Measurements from ENCODE around the gene NUP214.
"Not testable (repeated sequence)": the region's sequence is repeated elsewhere in the genome, so short reads cannot be mapped to it uniquely, and the experiment has no call there.

NUP214 gene

DNA sequence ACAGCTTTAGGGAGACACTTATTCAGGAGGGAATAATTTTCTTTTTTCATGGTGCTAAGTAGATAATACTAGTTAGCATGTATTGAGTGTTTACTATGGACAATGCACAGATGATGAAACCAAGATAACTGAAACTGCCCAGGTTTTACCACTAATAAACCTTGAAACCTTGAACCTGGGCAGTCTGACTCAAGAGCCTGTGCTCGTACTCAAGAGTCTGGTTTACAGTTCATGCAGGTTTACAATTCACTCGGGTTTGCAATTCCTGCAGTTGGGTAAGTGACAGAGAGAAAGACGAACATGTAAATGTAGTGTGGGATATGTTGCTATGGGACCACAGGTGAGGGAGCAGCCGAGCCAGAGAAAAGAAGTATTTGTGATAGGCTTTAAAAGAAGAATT, 28.2 kb downstream of the NUP214 start:
- DNase-seq (ENCODE audit: extremely low read depth, low read depth): no peak
- H3K4me3 ChIP-seq (replicated peaks; ENCODE audit: low read depth, low read length): no peak overlapping the region
- TF ChIP-seq, protein P1, sequence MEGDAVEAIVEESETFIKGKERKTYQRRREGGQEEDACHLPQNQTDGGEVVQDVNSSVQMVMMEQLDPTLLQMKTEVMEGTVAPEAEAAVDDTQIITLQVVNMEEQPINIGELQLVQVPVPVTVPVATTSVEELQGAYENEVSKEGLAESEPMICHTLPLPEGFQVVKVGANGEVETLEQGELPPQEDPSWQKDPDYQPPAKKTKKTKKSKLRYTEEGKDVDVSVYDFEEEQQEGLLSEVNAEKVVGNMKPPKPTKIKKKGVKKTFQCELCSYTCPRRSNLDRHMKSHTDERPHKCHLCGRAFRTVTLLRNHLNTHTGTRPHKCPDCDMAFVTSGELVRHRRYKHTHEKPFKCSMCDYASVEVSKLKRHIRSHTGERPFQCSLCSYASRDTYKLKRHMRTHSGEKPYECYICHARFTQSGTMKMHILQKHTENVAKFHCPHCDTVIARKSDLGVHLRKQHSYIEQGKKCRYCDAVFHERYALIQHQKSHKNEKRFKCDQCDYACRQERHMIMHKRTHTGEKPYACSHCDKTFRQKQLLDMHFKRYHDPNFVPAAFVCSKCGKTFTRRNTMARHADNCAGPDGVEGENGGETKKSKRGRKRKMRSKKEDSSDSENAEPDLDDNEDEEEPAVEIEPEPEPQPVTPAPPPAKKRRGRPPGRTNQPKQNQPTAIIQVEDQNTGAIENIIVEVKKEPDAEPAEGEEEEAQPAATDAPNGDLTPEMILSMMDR (IDR thresholded peaks at IDR 0.05; ENCODE audit: low read depth, low read length, missing control alignments): no peak

DNA sequence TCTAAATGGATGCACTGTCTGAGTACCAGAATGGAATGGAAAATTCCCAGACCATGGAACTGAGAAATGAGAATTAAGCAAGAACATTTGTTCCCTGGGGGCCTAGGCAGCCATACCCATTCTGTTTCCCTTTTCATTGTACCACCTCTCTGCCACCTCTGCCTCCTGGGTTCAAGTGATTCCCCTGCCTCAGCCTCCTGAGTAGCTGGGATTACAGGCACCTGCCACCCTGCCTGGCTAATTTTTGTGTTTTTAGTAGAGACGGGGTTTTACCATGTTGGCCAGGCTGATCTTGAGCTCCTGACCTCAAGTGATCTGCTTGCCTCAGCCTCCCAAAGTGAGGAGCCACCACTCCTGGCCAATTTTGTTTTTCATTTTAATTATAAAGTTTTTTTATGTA, 33.3 kb downstream of the NUP214 start:
- H3K4me3 ChIP-seq (replicated peaks; ENCODE audit: low read depth, low read length); DNase-seq (ENCODE audit: extremely low read depth, low read depth): not testable (repeated sequence)

DNA sequence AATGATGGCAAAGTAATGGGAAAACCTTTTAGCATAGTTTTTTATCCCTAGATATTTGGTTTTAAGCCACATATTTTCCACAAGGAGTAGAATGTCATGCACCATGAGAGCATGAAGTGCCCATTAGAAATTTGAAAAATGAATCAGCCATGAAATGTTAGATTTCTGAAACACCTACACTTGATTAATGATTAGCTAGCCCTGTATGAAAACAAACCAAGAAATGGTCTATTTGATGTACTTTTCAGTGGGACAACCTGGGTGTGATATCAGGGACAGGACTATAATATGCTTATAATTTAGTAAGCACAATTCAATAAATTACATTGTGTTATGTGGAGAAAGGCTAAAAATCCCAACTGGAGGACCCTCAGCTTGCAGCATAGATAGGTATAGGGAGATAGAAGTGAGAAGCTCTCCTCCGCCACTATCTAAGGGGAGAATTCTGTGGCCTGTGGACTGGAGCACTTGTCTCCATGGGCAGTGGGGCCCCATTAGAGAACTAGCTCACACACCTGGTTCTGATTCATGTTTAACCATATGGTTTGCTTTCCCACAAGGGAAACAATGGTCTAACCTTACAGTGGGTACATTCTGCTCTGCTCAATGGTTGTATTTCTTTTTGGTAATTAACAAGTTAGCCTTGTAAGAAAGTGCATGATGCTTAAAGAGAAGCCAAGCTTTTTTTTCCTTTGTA, 35.2 kb downstream of the NUP214 start:
- no peak overlapping the region for H3K4me3 ChIP-seq (replicated peaks; ENCODE audit: low read depth, low read length)
- TF ChIP-seq, protein P1 (IDR thresholded peaks at IDR 0.05; ENCODE audit: low read depth, low read length, missing control alignments): no peak
- DNase-seq (ENCODE audit: extremely low read depth, low read depth): no peak

DNA sequence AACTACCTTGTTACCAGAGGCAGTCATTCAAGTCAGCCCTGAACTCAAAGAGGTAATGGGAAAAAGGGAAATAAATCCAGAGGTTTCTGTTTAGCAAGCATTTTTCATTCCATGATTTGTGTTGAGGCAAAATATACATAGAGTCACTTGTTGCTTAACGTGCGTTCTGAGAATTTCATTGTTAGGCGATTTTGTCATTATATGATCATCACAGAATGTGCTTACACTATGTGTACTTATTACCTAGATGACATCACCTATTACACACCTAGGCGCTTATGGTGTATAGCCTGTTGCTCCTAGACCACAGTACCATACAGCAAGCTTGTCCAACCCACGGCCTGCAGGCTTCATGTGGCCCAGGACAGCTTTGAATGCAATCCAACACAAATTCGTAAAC, 36.2 kb downstream of the NUP214 start:
- TF ChIP-seq, protein P1 (IDR thresholded peaks at IDR 0.05; ENCODE audit: low read depth, low read length, missing control alignments): no peak
- no peak for DNase-seq (ENCODE audit: extremely low read depth, low read depth)
- no peak overlapping the region for H3K4me3 ChIP-seq (replicated peaks; ENCODE audit: low read depth, low read length)

DNA sequence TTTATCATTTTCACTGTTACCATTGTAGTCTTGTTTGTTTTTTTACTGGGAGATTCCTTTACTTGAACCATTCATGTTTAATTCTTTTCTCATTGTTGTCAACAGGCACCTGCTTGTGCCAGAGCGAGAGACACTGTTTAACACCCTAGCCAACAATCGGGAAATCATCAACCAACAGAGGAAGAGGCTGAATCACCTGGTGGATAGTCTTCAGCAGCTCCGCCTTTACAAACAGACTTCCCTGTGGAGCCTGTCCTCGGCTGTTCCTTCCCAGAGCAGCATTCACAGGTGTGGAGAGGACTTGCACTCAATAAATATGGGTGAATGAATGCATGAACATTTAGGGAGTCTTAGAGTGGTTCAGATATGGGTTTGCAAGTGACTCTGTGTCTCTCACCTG, 37.5 kb downstream of the NUP214 start:
- H3K4me3 ChIP-seq (replicated peaks; ENCODE audit: low read depth, low read length): no peak overlapping the region
- no peak for DNase-seq (ENCODE audit: extremely low read depth, low read depth)
- TF ChIP-seq, protein P1 (IDR thresholded peaks at IDR 0.05; ENCODE audit: low read depth, low read length, missing control alignments): no peak

DNA sequence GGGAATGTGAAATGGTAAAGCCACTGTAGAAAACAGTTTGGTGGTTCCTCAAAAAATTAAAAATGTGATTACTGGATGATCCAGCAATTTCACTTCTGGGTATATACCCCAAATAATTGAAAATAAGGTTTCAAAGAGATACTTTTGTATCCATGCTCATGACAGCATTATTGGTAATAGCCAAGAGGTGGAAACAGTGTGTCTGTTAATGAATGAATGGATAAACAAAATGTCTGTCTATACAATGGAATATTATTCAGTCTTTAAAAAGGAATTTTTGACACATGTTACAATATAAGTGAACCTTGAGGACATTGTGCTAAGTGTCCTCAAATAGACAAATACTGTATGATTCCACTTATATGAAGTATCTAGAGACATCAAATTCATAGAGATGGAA, 40.1 kb downstream of the NUP214 start:
- no peak for DNase-seq (ENCODE audit: extremely low read depth, low read depth)
- TF ChIP-seq, protein P1 (IDR thresholded peaks at IDR 0.05; ENCODE audit: low read depth, low read length, missing control alignments): no peak
- H3K4me3 ChIP-seq (replicated peaks; ENCODE audit: low read depth, low read length): no peak overlapping the region

DNA sequence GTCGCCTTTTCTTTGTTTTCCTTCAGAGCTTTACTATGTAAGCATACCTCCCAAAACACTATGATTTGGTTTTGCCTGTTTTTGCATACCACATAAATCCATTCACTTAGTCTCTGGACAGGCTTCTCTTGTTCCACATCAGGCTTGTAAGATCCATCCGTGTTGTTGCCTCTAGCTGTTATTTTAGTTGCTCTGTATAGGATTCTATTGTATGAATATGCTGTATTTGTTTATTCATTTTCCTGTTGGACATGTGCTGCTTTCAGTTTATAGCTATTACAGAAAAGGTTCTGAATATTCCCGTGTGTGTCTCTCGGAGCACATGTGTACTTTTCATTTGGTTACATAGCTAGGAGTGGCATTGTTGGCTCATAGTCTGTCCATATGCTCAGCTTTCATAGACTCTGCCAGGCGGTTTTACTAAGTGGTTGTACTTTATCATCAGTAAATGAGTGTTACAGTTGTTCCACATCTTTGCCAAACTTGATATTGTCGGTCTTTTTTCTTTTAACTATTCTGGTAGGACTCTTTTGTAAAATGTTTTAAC, 41.8 kb downstream of the NUP214 start:
- no peak overlapping the region for H3K4me3 ChIP-seq (replicated peaks; ENCODE audit: low read depth, low read length)
- TF ChIP-seq, protein P1 (IDR thresholded peaks at IDR 0.05; ENCODE audit: low read depth, low read length, missing control alignments): no peak
- no peak for DNase-seq (ENCODE audit: extremely low read depth, low read depth)

Measured in HFF-Myc (cell line).